ENCODE measurements around the gene DUSP7.

Gene DUSP7

DNA sequence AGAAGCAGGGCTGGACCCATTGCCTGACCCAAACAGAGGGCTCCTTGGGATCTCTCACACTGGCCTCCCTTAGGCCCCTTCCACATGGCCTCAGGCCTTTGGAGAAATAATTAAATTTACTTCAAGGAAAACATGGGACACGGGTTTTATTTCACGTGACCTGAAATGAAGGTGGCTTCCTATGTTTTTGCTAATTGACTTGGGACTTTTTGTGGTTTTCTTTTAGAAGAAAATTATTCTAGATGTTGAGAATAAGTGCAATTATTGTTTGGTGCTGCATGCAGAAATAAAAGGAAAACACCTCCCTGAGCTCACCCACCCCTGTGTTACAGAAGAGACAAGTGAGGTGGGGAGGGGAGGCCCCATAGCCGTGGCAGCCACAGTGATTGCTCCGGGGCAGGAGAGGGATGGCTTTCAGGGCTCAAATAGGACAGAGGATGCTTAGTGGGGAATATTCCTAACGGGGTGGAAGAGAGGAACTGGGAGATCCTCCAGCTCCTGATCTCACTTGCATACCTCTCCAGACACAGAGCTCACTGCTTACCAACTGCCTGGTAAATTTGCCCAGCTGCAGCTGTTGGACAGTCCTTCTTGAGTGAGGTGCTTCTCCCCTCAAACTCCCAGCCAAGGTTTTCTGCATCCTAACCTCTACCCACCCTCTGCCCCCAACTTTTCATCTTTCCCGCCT lies 31.5 kb downstream of the DUSP7 start:
- DNase-seq: no peak

DNA sequence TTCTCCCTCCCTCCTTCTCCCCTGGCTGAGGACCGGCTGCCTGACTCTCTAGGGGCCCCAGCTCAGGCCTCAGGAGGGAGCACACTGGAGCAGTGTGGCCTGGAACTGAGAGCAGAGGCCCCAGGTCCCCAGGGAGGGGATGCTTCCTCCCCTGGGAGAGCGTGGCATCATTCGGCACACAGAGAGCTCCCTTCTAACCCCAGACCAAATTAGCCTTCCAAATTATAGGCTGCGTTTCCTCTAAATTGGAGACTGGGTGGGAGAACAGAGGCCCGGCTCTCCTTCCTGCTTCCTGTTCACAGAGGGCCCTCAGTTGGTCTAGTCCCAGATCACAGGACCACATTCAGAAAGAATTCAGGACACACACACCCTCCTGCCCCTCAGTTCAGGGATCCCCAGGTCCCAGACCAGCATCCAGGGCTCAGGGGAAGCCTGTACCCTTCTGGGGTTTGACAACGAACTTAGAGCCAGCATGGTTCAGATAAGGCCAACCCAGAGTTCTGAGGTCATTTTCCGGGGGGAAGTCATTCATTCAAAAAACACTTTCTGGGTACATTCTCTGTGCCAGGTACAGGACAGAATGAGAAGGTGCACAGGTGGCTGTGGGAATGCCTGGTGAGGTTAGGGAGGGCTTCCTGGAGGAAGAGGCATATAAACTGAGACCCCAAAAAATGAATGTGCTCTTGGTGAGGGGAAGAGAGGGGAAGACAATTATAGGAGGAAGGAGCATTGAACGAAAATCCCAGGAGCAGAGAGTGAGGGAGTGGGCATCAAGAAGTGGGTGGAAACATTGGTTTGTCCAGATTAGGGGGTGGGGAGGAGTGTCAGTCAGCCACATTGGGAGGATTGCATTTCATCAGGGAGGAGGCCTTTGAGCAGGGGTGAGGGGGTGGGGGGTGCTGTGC lies 32.3 kb downstream of the DUSP7 start:
- DNase-seq: no peak

- no peak for DNase-seq
These were observed 33.1 kb downstream of the DUSP7 start for GRCh38 chr3:52023101-52023770.

DNA sequence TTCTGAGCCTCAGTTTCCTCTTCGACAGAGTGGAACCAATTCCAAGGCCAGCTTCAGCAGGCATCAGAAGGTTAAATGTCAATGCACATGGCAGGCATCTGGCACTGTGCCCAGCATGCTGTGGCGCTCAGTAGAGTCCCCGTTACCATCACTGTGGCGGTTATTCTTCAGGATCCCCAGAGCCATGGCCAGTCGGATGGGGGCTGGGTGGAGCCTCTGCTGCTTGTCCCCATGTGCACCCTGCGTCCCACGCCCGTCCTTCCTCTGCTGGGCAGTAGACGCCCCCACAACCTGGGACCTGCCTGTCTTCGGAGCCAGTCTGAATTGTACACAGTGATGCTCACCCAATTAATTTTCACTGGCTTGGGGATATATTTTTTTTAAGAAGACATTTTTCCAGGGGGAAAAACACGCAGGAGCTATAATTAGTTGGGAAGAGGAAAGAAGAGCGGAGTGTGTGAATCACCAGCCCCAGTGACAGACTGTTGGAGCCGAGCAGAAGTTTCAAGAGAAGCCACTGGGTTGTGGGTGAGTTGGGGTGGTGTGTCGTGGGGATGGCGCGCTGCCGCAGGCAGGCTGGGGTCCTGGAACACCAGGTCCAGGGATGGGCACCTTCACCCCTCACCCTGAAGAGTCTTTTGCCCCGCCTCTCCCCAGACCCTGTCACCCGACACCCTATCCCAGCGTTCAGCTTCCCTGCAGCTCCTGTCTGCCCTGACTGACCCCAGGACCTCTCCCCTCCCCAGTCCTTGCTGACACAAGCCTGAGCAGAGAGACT lies 33.9 kb downstream of the DUSP7 start:
- DNase-seq: no peak

DNA sequence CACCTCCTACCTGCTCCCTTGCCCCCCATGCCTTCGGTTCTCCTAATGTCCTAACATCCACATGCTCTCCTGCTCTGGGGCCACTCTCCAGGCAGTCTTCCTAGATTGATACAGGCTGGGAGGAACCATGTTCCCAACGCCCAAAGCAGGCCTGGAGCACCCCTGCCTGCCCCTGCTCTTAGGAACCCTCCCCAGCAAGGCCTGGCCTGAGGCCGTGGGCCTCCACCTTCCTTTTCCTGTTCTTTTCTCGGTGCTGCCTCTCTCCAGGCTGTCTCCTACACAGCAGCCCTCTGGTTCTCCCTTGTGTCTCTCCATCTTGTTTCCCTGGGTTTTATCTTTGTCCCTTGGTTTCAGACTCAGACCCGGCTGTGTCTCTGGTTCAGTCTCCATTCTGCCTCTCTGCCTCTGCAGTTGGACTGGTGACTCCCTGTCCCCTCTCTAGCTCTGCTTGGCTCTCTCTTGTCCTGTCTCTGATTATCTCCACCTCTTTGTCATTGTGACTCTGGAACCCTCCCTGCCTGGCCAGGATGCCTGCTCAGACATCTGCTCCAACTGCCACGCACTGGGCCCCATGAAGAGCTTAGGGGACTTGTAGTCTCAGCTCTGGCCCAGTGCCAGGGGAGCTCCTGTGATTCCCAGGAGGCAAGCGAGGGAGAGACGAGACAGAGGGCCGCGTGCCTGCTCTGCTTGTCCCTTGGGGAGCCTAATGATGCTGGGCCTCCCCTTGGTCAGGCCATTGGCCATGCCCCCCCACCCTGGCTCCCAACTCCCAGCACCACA lies 34.7 kb downstream of the DUSP7 start:
- no peak for DNase-seq

DNA sequence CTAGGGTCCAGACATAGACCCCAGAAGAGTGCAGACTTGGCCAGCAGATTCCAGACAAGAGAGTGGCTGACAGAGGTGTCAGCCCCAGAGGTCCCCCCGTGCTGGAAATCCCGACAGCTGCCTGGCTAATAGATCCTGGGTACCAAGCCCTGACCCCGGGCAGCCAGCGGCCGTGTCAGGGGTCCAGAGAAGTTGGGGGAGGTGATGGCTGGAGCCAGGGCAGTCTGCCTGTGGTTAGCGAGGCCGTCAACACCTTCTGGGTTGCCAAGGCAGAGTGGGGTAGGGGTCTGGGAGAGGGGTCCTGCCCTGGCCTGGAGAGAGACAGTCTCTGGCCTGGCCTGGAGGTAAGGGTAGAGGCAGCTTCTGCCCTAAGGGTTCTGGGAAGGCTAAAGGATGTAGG lies 35.6 kb downstream of the DUSP7 start:
- no peak for DNase-seq

DNA sequence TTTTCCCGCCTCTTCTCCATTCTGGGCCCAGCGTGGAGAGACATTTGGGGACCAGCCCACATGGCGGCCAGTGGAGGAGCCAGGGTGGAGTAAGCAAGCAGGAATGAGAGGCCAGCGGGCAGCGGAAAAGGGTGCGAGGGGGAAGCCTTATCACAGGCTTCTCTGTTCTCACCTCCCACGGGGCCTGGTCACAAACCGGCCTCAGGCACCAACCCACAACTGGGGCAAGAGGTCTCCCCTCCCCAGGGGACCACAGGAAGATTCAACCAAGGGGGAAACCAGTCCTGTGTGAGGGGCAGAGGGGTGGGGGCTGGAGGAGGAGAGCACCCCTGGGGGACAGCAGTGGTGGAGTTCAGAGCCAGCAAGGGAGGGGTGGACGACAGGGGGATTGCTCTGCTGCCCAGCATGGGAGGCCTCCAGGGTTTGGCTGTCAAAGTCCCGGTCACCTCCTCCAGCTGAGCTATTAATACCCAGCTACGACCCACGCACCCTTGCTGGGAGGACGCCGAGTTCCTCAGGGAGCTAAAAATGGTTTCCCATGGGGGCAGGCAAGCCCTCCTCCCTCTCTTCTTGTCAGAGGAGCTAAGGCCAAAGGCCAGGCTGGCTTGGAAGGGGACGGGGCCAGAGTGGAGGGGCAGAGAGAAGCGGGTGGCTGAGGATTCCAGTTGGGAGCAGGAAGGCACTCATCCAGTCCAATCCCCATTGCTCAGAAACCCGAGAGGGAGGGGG lies 36.9 kb downstream of the DUSP7 start:
- no peak for DNase-seq

- DNase-seq: no peak
These were observed 37.9 kb downstream of the DUSP7 start for GRCh38 chr3:52018319-52019000.

DNA sequence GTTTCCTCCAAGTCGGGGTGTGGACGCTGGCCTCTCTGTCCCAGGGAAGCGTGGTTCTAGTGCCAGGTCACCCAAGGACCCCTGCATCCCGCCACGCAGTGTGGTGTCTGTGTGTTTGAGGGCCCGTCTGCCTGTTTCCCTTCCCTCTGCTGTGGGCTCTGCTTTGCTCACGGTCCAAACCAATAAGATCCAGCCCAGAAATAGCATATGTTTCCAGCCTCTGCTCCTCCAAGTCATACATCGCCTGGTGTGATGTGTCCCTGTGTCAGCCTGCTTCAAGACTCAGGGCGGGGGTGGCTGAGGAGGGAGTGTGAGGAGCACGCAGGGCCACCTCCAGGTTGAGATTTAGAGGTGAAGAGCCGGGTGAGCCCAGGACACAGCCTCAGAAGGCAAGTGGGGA lies 38.8 kb downstream of the DUSP7 start:
- no peak for DNase-seq

DNA sequence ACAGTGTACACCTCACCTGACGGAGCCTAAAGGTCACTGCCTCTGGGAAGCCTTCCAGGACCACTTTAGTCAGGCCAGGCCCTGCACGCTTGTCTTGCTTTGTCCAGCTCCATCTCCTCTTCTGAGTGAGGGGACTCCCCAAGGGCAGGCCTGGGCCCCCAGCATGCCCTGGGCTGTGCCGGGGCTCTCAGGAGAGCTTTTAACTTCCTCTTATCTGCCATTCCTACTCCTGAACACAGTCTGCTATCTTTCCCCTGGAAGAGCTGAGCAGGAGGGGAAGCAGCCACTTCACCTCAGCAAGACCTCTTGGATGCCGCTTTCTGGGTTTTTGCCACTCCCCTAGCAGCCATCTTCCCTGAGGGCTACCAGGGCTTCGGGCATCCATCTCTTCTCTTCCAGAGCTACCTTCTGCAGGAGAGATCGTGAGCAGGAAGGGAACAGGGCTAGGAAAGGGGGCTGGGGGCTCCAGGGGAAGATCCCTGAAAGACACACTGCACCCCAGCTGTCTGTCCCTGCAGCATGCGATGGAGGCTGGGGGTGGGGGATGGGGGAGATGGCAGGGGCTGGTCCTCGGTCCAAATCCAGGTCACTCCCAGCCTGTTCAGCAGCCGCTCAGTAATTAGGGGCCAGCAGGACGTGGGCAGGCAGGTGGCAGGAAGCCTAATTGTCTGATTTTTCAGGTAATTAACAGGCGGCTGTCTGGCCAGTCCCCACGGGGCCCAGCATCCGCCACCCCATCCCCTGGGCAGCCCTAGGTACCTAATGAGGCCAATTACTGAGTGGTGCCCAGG lies 40.7 kb downstream of the DUSP7 start:
- no peak for DNase-seq

DNA sequence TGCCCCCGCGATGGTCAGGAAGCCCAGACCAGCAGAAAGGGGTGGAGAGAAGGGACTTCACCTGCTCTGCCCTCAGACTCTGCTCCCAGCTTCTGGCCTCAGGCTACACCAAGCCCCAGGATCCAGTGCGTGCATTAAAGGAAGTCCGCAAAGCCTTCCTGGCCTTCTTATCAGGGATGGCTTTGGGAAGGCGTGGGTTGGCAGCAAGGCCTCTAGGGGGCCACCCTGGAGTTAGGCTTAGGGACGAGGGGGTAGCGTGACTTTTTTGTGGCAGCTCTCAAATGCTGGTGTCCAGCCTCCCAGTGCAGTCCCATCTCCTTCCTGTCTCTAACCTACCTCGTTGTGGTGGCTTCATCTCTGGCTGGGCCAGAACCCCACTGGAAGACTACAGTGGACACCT lies 41.8 kb downstream of the DUSP7 start:
- peak in 1 of 2 donors; percentile 28 for DNase-seq

DNA sequence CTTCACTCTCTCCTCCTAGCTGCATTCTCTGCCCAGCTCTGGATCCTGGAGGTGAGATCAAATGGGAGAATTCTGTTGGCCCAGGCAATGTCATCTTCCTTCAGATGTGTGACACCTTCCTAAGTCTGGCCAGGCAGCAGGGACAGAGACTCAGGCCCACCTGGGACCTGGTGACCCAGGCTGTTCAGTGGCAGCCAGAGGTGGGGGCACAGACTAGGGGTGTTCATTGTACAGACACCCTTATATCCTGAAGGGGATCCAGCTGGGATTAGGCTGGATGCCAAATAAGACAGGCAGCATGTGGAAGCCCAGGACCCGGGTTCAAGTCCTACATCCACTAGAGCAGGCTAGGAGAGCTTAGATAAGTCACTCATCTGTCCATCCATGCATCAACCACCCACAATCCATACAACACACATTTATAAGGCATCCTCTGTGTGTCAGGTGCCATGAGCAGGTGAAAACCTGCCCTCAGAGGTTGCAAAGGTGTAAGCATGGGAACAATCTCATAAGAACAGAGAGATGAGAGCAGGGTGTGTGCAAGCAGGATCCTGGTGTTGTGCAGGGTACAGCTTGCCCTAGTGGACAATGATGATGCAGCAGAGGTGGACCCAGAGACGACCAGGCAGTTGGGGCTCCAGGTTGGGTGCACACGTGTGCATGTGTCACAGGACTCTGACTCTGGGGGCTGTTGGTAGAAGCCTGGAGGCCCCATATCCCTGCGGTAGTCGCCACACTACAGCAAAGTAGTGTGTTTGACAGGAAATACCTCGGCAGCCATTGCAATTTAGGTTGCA lies 42.4 kb downstream of the DUSP7 start:
- no peak for DNase-seq

GRCh38 chr3:52012699-52013098 lies 43.7 kb downstream of the DUSP7 start:
- DNase-seq: no peak

DNA sequence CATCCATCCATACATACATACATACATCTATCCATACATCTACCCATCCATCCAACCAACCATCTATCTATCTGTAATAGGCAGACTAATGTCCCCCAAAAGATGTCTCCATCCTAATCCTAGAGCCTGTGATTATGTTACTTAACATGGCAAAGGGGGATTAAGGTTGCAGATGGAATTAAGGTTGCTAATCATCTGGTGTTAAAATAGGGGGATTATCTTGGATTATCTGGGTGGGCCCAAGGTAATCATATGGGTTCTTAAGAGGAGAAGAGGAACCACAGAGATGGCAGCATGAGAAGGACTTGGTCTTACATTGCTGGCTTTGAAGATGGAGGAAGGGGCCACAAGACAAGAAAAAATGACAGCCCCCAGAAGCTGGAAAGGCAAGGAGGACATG lies 45.9 kb downstream of the DUSP7 start:
- DNase-seq: no peak

GRCh38 chr3:52007291-52007690 lies 49.1 kb downstream of the DUSP7 start:
- DNase-seq: no peak

- DNase-seq: no peak
These were observed 49.6 kb downstream of the DUSP7 start for GRCh38 chr3:52006820-52007133.

- DNase-seq: no peak
These were observed 50.2 kb downstream of the DUSP7 start for GRCh38 chr3:52006017-52006819.

- no peak for DNase-seq
These were observed 50.8 kb downstream of the DUSP7 start for GRCh38 chr3:52005571-52005986.
